Epithelial cell of proximal tubule (primary cell): ENCODE results near the gene RTEL1. TPM values are rescaled to one million over a fixed set of nuclear protein-coding genes. Genes with fewer than 3 reads are reported as not detected.

Source experiments
- DNase-seq: peaks from one replicate; pipeline ENCODE4 v3.0.0-alpha.2; 2011; ENCODE audit warnings: low read depth
- H3K4me3 ChIP-seq: 2 replicates; pipeline ENCODE4 v1.5.1; 2011; ENCODE audit warnings: low read depth, mild to moderate bottlenecking, low read length
- total RNA-seq: library from RNA; depleted of rRNA; stranded (reverse); fragments of >200 nt; gene quantifications from 2 replicates; pipeline ENCODE4 v1.2.3, GENCODE V29; 2015
- TF ChIP-seq, protein P1 (sequence below): conservative IDR thresholded peaks from 2 replicates; pipeline ENCODE4 v1.5.1; 2012; ENCODE audit warnings: low read depth, mild to moderate bottlenecking, low read length

Gene RTEL1
- total RNA-seq, 1 donor from 2014 or later: 26.5 TPM

DNA sequence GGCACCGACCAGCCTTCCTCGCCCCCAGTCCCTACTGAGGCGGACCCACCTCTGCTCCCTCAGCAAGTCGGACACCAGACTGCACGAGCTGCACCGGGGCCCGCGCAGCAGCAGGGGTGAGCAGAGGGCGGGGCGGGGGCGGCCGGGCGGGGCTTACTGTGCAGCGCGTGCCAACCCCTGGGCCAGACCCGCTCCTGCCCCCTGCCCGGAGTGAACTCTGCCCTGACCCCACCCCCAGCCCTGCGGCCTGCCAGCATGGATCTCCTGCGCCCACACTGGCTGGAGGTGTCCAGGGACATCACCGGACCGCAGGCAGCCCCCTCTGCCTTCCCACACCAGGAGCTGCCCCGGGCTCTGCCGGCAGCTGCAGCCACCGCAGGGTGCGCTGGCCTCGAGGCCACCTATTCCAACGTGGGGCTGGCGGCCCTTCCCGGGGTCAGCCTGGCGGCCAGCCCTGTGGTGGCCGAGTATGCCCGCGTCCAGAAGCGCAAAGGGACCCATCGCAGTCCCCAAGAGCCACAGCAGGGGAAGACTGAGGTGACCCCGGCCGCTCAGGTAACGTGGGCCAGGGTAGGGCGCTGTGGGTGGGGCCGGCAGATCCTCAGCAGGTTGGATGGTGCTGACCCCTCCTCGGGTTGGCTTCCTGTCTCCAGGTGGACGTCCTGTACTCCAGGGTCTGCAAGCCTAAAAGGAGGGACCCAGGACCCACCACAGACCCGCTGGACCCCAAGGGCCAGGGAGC is 80.0 kb downstream of the RTEL1 start:
- TF ChIP-seq, protein P1, sequence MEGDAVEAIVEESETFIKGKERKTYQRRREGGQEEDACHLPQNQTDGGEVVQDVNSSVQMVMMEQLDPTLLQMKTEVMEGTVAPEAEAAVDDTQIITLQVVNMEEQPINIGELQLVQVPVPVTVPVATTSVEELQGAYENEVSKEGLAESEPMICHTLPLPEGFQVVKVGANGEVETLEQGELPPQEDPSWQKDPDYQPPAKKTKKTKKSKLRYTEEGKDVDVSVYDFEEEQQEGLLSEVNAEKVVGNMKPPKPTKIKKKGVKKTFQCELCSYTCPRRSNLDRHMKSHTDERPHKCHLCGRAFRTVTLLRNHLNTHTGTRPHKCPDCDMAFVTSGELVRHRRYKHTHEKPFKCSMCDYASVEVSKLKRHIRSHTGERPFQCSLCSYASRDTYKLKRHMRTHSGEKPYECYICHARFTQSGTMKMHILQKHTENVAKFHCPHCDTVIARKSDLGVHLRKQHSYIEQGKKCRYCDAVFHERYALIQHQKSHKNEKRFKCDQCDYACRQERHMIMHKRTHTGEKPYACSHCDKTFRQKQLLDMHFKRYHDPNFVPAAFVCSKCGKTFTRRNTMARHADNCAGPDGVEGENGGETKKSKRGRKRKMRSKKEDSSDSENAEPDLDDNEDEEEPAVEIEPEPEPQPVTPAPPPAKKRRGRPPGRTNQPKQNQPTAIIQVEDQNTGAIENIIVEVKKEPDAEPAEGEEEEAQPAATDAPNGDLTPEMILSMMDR: no peak
- H3K4me3 ChIP-seq: no peak overlapping the region
- no peak for DNase-seq

DNA sequence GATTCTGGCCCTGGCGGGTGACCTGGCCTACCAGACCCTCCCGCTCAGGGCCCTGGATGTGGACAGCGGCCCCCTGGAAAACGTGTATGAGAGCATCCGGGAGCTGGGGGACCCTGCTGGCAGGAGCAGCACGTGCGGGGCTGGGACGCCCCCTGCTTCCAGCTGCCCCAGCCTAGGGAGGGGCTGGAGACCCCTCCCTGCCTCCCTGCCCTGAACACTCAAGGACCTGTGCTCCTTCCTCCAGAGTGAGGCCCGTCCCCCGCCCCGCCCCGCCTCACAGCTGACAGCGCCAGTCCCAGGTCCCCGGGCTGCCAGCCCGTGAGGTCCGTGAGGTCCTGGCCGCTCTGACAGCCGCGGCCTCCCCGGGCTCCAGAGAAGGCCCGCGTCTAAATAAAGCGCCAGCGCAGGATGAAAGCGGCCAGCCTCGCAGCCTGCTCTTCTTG is 80.6 kb downstream of the RTEL1 start:
- DNase-seq: no peak
- TF ChIP-seq, protein P1: no peak
- H3K4me3 ChIP-seq: peak overlapping the region; percentile 38

DNA sequence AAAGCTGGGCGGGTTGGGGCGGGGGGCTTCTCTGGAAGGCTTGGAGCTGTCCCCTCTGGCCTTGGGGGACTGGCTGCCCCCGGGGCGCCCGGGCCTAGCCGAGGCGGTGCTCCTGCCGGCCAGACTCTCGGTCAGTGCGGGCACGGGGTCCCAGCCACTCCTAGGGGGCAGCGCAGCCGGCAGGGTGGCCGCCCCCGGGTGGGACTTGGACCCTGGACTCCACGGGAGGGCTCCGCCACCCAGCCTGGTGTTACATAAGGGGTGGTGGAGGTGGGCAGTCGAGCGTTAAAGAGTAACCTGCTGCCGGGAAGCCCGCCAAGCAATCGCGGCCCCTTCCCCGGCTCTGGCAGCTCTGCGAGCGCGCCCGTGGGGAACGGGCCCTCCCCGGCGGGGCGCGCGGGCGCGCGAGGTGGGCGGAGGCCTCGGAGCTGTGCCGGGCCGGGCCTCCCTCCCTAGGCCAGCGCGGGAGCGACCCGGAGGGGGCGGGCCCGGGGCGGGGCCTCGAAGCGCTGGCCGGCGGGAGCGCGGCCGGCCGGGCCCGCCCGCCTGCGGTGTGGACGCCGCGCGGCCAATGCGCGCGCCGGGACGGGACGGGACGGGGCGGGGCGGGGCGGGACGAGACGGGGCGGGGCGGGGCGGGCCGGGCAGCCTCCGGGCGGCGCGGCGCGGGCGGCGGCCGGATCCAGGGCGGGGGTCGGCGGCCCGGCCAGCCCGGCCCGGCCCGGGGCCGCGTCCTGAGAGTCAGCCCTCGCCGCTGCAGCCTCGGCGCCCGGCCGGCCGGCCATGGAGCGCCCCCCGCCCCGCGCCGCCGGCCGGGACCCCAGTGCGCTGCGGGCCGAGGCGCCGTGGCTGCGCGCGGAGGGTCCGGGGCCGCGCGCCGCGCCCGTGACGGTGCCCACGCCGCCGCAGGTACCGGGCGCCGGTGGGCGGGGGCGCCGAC is 81.3 kb downstream of the RTEL1 start, which contains the start of gene SLC2A4RG:
SLC2A4RG (plus strand) TSS at position 647 of the 940 bp plus-strand sequence; CDS start at position 784, 137 bp downstream.
- H3K4me3 ChIP-seq: peak within 1 kb of the TSS; percentile 68
- no peak for DNase-seq
- TF ChIP-seq, protein P1: no peak

DNA sequence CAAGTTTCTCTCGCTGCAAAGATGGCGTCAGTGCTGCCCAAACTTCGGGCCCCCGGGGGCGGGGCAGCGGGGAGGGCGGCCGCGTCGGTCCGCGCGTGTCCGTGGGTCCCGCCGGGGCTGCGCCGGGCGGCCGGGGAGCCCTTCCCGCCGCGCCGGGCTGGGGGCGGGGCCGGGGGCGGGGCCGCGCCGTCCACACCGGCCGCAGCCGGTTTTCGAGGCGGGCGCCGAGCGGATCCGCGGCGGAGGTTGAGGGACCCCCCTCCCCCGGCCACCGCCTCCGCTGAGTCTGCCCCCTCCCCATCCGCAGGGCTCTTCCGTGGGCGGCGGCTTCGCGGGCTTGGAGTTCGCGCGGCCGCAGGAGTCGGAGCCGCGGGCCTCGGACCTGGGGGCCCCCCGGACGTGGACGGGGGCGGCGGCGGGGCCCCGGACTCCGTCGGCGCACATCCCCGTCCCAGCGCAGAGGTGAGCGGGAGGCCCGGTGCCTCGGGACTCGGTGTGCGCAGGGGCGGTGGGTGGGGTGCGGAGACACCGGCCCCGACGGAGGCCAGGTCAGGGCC is 82.0 kb downstream of the RTEL1 start:
- TF ChIP-seq, protein P1: no peak
- no peak for DNase-seq
- peak overlapping the region; percentile 68 for H3K4me3 ChIP-seq

DNA sequence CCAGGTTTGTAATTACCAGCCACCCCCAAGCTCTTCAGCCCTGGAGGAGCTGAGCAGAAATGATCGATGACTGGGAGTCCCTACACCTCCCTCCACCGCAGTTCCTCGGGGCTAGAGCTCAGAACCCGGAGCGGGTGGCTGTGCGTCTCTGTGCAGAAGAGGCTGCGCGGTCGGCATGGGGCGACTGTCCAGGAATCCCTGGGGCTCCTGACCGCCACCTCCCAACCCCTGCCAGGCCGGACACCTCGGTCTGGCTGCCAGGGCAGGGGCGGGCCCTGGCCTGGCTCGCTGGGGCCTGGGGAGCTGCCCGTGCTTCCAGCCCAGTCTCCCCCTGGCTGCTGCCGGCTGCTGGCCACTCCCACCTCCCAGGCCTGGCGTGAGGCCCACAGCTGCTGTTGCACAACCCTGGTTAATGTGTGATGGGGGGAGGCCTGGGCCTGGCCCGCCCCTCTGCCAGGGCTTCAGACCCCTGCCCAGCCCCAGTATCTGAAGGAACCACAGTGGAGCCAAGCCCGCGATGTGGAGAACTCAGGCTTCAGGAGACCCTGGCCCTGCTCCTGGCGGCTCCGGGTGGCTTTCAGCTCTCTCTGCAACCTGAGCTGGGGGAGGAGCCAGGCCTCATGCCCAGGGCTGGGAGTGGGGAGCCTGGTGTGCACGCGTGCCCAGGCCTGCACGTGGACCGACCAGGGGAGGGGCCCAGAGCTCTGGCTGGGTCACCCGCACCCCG is 82.7 kb downstream of the RTEL1 start:
- TF ChIP-seq, protein P1: no peak
- peak overlapping the region; percentile 68 for H3K4me3 ChIP-seq
- no peak for DNase-seq

DNA sequence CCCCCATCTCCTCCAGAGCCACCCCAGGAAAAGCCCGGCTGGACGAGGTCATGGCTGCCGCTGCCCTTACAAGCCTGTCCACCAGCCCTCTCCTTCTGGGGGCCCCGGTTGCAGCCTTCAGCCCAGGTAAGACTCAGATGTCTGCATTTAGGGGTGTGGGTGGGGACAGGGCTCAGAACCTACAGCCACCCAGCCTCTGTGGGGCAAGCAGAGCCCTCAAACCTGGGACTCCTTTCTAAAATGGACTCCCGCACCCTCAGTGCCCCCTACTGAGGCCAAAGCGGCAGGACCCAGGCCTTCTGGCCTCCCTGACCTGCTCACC is 83.2 kb downstream of the RTEL1 start:
- TF ChIP-seq, protein P1: no peak
- peak overlapping the region; percentile 68 for H3K4me3 ChIP-seq

More for the DNA sequence above, 83.2 kb downstream of the RTEL1 start:
- DNase-seq: no peak
